NCI-H524 (cell line): Measurements from ENCODE around the gene LTF.
"Not testable (repeated sequence)": the region's sequence is repeated elsewhere in the genome, so short reads cannot be mapped to it uniquely, and the experiment has no call there.

Experiments
- DNase-seq, 2 experiments: peaks; one replicate each; lab custom pipeline; 2025; lab: John Stamatoyannopoulos, UW

LTF gene

DNA sequence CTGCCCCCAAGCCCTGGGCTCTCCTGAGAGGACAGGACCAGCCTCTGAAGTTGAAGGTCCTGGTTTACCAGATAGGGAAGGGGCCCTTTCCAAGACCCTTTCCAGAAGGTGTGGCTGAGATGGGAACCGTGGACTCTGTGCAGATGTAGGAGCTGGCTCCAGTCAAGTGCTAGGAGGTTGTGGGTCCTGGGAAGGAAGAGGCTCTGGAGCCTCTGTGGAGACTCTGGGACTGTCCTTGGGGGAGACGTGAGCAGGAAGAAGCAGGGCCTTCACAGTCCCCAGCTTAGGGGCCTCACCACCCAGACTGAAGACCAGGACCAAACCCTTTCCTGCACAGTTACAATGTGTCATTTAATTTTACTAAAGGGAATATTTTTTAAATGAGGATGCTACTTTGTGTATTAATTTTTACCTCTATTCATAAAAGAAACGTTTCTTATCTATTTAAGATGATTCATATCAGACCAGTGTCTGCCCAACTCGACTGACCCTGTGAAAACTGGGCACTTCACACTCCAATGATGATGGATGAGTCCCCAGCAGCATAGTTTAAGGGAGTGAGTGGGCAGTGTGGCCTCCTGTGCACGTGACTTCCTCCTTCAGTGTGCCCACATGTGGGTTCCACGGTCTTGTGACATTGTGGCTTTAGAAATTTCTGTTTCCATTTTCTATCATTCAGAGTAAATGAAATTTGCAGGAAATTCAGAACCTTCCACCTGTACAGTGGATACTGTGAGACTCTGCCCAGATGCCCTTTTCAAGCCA lies 68.8 kb downstream of the LTF start:
- DNase-seq, result no peak

DNA sequence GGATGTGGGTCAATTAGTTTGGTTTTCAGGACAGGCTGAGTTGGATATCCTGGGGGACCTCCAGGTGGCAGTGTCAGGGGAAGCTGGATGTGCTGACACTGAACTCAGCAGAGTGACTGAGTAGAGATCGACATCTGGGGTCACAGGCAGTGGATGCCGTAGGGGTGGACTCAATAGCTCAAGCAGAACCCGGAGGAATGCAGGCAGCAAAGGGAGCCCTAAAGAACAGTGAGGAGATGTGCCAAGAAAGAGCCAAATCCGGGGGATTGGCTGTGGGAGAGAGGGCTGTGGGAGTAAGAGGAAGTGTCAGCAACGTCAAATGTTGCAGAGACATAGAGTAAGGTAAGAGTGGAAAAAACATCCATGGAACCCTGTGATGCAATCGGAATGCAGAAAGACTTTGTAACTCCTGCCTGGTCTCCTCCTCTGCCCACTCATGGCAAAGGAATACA lies 69.5 kb downstream of the LTF start:
- no peak for DNase-seq

DNA sequence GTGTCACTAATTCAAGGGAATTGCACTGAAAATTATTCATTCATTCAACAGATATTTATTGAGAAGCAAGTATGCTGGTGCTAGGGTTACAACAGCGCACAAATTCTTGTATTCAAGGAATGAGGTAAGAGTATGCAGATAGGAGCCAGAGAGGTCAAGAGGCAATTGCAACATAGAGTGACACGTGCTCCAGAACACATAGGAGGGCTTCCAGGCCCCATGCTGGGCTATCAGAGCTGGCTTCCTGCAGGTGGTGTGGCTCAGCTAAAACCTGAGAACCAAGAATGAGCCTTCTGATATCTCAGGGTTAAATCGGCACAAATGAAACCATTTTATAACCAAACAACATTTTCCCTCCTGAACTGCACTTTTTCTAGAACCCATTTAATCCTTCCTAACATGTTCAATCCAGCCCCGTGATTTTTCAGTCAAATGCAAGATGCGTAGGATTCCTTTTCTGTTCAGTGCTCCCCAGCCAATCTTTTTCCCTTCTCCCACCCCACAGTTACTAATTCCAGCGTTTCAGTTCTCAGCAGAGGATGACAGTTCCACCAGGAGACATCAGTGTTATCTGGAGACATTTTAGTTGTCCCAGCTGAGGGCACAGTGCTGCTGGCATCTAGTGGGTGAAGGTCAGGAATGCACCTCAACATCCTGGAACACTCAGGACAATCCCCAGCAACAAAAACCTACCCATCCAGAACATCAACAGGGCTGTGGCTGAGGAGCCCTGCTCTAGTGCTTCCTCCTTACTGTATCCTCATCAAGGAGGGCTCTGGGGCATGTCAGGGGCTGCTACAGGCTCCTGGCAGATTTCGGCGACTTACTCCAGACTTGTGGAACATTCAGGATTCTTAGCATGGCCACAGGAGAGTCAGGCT lies 70.9 kb downstream of the LTF start:
- DNase-seq, result no peak

DNA sequence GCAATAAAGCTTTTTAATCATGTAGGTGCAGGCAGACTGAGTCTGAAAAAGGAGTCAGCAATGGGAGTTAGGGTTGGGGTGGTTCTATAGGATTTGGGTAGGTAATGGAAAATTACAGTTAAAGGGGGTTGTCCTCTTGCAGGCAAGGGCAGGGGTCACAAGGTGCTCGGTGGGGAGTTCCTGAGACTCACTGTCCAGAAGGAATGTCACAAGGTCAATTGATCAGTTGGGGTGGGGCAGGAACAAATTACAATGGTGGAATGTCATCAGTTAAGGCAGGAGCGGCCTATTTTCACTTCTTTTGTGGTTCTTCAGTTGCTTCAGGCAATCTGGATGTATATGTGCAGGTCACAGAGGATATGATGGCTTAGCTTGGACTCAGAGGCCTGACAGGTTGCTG lies 71.7 kb downstream of the LTF start:
- no peak for DNase-seq

DNA sequence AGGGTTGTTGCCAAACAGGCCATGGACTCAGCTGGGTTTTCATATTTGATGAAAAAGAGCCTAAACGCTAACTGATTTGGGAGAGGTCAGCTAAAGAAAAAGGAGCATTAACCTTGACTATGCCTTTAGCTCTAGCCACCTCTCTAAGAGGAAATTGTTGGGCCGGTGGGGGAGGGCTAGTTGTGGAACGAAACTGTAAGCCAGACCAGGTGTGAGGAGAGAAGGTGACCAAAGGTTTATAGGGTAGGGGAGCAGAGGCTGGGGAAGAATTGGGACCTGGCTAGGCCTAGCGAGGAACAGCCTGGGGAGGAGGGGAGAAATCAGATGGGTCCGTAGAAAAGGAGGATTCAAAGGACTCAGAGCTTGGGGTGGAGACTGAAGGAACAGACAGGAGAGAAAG lies 73.2 kb downstream of the LTF start:
- not testable (repeated sequence) for DNase-seq

DNA sequence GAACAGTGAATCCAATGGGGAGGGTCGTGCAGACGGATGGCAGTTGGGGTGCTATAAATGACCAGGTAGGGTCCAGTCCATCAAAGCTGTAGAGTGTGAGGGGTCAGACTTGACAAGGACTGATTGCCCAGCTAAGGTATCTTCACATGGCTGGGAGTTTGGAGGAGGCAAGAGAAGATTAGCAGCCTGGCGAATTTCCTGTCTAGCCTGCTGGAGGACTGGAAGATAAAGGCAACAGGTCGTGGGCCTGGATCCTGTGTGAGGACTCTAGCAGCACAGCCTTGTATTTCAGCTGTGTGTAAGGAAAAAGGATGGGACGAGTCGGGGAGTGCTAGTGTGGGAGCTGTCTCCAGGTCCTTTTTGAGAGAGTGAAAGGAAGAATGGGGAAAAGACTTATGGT lies 75.4 kb downstream of the LTF start:
- no peak for DNase-seq

DNA sequence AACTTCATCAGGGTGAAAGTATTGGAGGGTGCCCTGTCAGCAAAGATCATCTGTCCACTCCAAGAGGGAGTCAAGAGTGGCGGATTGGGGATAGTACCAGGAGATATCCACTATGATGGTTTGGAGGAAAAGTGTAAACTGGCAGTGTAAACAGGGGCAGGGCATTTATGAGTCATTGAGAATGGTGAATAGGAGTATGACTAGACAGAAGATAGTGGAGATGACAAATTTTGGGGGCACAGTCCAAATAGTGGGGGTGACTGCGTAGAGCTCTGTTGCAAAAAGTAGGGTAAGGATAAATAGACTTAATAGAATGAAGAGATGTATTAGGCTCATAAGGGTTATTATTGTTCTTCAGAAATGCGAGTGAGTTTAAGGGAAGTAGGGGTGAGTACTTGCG lies 75.9 kb downstream of the LTF start:
- not testable (repeated sequence) for DNase-seq

DNA sequence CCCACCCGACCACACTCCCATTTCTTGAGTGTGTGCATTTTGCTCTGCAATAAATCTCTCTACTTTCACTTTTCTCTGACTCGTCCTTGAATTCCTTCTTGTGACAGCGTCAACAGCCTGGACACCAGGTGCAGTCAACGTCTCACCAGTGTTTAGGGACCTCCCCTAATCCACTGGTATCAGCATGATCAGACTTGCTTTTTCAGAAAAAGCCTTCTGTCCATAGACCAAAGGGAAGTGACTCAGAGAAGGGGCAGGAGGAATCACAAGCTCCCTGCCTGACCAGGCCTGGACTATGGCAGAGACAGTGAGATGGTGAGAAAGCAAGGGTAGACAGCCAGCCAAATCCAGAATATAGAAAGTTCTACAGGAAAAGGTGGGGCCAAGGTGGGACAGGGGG lies 78.5 kb downstream of the LTF start:
- peak; percentile 13 to 57 for DNase-seq
